Esophagus muscularis mucosa (tissue), 4 donors: Measurements from ENCODE around the gene FGF6. TPM values are rescaled to one million over a fixed set of nuclear protein-coding genes. Genes with fewer than 3 reads are reported as not detected.

Experiments used
- DNase-seq: peaks from one replicate; pipeline ENCODE4 v3.0.0-alpha.2; 2017; ENCODE audit errors: extremely low spot score
- H3K27ac ChIP-seq, 4 donors: fragments of 200-600 bp; sonication (generic); replicated peaks in 1 of 4; 1 replicate in 3 of 4; 2 replicates in 1 of 4; pipeline ENCODE4 v1.5.1; 2016 to 2019; ENCODE audit warnings: mild to moderate bottlenecking in 1 of 4
- H3K27me3 ChIP-seq, 4 donors: fragments of 200-600 bp; sonication (generic); one replicate each; pipeline versions ENCODE4 v1.5.1 to v1.6.0; 2016 to 2019
- H3K36me3 ChIP-seq, 4 donors: fragments of 200-600 bp; sonication (generic); one replicate each; pipeline ENCODE4 v1.5.1; 2016 to 2019
- H3K4me1 ChIP-seq, 4 donors: fragments of 200-600 bp; sonication (generic); one replicate each; pipeline ENCODE4 v1.5.1; 2016 to 2019
- H3K4me3 ChIP-seq, 4 donors: fragments of 200-600 bp; sonication (generic); 1 replicate in 2 of 4; 2 replicates in 2 of 4; pipeline ENCODE4 v1.5.1; 2016 to 2019; ENCODE audit warnings: mild to moderate bottlenecking in 4 of 4, moderate library complexity in 1 of 4
- H3K9me3 ChIP-seq, 4 donors: fragments of 200-600 bp; sonication (generic); 1 replicate in 3 of 4; 2 replicates in 1 of 4; pipeline ENCODE4 v1.5.1; 2016 to 2019
- EP300 ChIP-seq: sonication (generic); formaldehyde crosslinking; IDR thresholded peaks from one replicate; pipeline ENCODE4 v1.6.1; 2017; ENCODE audit warnings: antibody characterized with exemption
- POLR2A ChIP-seq: fragments of 450-650 bp; IDR thresholded peaks from one replicate; pipeline ENCODE4 v1.6.1; 2017; ENCODE audit warnings: antibody characterized with exemption, moderate library complexity, mild to moderate bottlenecking, low read depth
- POLR2AphosphoS5 ChIP-seq, 2 donors: sonication (generic); formaldehyde crosslinking; IDR thresholded peaks; one replicate each; pipeline ENCODE4 v1.6.1; 2017; ENCODE audit warnings: antibody characterized with exemption in 2 of 2
- WGBS: methylation state at CpG from one replicate; pipeline ENCODE4 v1.1.5; 2018; 5-methylcytosine and 5-hydroxymethylcytosine counted together
- intact Hi-C: fragments of 100-400 bp; cut with DNase I; formaldehyde crosslinking; loops from one replicate; pipeline ENCODE4 v1.15.1; 2023
- total RNA-seq, 4 donors: library from RNA; depleted of rRNA; stranded (reverse); fragments of >200 nt; gene quantifications; one replicate each; pipeline versions ENCODE4 v1.1.0 to v1.2.1, GENCODE V29; 2016
- TF ChIP-seq, protein P1 (sequence below), 3 experiments: fragments of 200-600 bp in 2 of 3; fragments of 450-650 bp in 1 of 3; sonication (generic) in 2 of 3; IDR thresholded peaks; one replicate each; pipeline ENCODE4 v1.5.1; 2017 to 2019; ENCODE audit warnings: antibody characterized with exemption in 3 of 3, mild to moderate bottlenecking in 2 of 3, moderate library complexity in 1 of 3

Gene FGF6
- total RNA-seq, 4 donors from 2014 or later, result not detected

DNA sequence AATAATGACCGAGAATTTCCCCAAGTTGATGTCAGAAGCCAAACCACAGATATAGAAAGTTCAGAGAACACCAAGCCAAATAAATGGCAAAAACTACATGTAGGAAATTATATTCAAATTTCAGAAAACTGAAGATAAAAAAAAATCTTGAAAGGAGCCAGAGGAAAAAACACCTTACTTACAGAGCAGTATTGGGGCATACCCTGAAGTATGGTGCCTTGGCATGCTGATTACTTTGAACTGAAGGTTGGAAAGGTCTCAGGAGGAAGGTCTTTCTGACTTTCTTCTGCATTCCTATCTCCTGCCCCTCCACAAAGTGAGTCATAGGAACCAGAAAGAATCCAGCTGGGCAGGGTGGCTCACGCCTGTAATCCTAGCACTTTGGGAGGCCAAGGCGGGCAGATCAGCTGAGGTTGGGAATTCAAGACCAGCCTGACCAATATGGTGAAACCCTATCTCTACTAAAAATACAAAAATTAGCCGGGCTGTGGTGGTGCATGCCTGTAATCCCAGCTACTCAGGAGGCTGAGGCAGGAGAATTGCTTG, 8.8 kb upstream of the FGF6 start:
- no peak overlapping the region for H3K4me3 ChIP-seq
- H3K27ac ChIP-seq, result no peak overlapping the region
- intact Hi-C loops, result no loop called here
- H3K36me3 ChIP-seq, result no peaks in the 10 kb centered on the region
- no peaks in the 10 kb centered on the region for H3K27me3 ChIP-seq
- H3K4me1 ChIP-seq, result no peaks in the 10 kb centered on the region
- no peaks in the 10 kb centered on the region for H3K9me3 ChIP-seq
- TF ChIP-seq POLR2A, result no peak
- no peak for TF ChIP-seq POLR2AphosphoS5 (IDR thresholded peaks at IDR 0.05)
- no peak for TF ChIP-seq EP300
- TF ChIP-seq, protein P1, sequence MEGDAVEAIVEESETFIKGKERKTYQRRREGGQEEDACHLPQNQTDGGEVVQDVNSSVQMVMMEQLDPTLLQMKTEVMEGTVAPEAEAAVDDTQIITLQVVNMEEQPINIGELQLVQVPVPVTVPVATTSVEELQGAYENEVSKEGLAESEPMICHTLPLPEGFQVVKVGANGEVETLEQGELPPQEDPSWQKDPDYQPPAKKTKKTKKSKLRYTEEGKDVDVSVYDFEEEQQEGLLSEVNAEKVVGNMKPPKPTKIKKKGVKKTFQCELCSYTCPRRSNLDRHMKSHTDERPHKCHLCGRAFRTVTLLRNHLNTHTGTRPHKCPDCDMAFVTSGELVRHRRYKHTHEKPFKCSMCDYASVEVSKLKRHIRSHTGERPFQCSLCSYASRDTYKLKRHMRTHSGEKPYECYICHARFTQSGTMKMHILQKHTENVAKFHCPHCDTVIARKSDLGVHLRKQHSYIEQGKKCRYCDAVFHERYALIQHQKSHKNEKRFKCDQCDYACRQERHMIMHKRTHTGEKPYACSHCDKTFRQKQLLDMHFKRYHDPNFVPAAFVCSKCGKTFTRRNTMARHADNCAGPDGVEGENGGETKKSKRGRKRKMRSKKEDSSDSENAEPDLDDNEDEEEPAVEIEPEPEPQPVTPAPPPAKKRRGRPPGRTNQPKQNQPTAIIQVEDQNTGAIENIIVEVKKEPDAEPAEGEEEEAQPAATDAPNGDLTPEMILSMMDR (IDR thresholded peaks at IDR 0.05), result no peak
- DNase-seq, result no peak
- 93% methylated on average over 4 of the region's 4 CpGs for WGBS

DNA sequence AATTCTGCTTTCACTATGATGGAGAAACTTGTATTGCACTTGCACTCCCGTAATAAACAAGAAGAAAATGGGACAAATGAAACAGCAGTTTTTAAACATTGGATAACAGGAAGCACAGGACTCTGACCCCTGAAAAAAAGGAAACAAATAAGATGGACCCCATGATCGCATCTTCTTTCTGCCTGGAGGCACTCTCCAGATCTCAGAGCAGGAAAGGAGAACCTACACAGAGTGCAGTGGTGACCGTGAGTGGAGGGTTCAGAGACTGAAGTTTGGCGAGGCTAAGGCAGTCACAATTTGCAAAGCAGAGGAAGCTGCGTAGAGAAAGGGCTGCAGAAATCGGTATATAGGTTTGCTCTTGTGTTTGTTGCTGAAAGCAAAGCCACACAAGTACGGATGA, 6.1 kb upstream of the FGF6 start:
- Histone ChIP-seq H3K27me3 (no peaks in the 10 kb centered on the region), H3K9me3 (no peaks in the 10 kb centered on the region), H3K4me3 (no peak overlapping the region), H3K4me1 (no peaks in the 10 kb centered on the region), H3K27ac (no peak overlapping the region), H3K36me3 (no peaks in the 10 kb centered on the region)
- no peak for TF ChIP-seq POLR2AphosphoS5 (IDR thresholded peaks at IDR 0.05)
- TF ChIP-seq, protein P1 (IDR thresholded peaks at IDR 0.05), result no peak
- no peak for TF ChIP-seq POLR2A
- no peak for TF ChIP-seq EP300
- intact Hi-C loops, result no loop called here
- WGBS, result 76% methylated on average over 7 of the region's 7 CpGs
- DNase-seq, result no peak

DNA sequence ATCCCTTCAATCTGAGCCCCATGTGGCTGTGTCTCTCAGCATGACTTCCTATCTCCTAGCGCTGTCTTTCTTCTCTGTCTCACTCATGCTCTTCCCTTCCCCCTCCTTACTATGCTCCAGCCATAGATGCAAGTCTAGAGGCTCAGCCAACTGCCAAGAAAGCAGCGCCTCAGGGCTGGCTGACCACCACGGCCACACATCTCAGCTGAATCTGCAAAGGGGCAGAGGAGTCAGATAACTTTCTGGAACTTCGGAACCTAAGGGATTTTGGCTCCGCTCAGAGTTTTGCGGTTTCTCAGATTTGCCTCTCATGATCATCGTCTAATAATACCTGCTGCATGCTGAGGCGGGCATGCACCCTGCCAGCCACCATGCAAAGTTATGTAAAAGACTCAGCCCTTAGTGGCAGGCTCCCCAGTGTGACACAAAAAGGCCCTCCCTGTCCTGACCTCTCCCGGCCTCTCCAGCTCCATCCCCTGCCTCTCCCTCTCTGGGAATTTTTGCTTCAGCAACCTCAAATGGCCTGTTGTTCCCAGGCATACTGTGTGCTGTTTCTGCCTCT, 5.0 kb upstream of the FGF6 start:
- no peaks in the 10 kb centered on the region for H3K36me3 ChIP-seq
- TF ChIP-seq EP300 (no peak), POLR2AphosphoS5 (IDR thresholded peaks at IDR 0.05) (no peak), POLR2A (no peak)
- TF ChIP-seq, protein P1 (IDR thresholded peaks at IDR 0.05), result no peak
- H3K9me3 ChIP-seq, result no peaks in the 10 kb centered on the region
- no peak overlapping the region for H3K4me3 ChIP-seq
- no peak overlapping the region for H3K27ac ChIP-seq
- no peaks in the 10 kb centered on the region for H3K4me1 ChIP-seq
- H3K27me3 ChIP-seq, result no peaks in the 10 kb centered on the region
- peak; percentile 83 for DNase-seq
- 63% methylated on average over 9 of the region's 9 CpGs for WGBS
- intact Hi-C loops, result no loop called here

DNA sequence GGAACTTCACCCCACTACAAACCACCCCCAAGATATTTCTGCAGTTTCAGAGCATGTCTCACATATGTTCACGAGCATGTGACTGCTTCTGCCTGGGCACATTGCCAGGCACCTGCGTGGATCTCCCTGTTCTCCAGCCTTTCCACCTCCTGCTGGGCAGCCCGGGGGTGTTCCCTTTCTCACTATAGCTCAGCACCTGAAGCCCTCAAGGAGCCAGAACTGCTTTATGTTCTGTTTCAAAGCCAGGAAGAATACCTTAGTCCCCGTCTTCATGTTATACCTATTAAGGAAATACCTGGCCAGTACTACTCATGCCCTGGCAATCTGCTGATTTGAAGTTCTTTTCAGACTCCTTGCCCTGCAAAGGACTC, 4.2 kb upstream of the FGF6 start:
- peak; percentile 83 for DNase-seq
- Histone ChIP-seq H3K4me3 (no peak overlapping the region), H3K9me3 (no peaks in the 10 kb centered on the region), H3K27me3 (no peaks in the 10 kb centered on the region), H3K36me3 (no peaks in the 10 kb centered on the region), H3K27ac (no peak overlapping the region), H3K4me1 (no peaks in the 10 kb centered on the region)
- WGBS, result 62% methylated on average over 4 of the region's 4 CpGs
- intact Hi-C loops, result no loop called here
- no peak for TF ChIP-seq POLR2A
- TF ChIP-seq, protein P1 (IDR thresholded peaks at IDR 0.05), result no peak
- no peak for TF ChIP-seq EP300
- TF ChIP-seq POLR2AphosphoS5 (IDR thresholded peaks at IDR 0.05), result no peak
